ENCODE data around the gene S1PR5.
"Not testable (repeated sequence)": the region's sequence is repeated elsewhere in the genome, so short reads cannot be mapped to it uniquely, and the experiment has no call there.

S1PR5 gene

GRCh38 chr19:10544242-10544752, 27.1 kb upstream of the S1PR5 start:
- Histone ChIP-seq H3K36me3 (ENCODE audit: insufficient read depth, insufficient read length, low read length) (peaks cover 33% of the 10 kb centered on the region), H3K27me3 (ENCODE audit: insufficient read depth, insufficient read length) (no peaks in the 10 kb centered on the region), H3K4me1 (ENCODE audit: insufficient read depth, insufficient read length) (peaks cover 10% of the 10 kb centered on the region), H3K4me3 (ENCODE audit: insufficient read length, low read depth) (peak overlapping the region; percentile 78), H3K9ac (ENCODE audit: insufficient read length, low read depth) (peak overlapping the region; percentile 95), H3K9me3 (ENCODE audit: insufficient read depth, low read length) (no peaks in the 10 kb centered on the region)
- no peak for DNase-seq (ENCODE audit: low read depth, low spot score)
- TF ChIP-seq YY1 (IDR thresholded peaks at IDR 0.05; ENCODE audit: insufficient read depth, insufficient read length) = no peak
- TF ChIP-seq ZNF274 (IDR thresholded peaks at IDR 0.05; ENCODE audit: low read depth, low read length) = no peak
- no peak for TF ChIP-seq SUZ12 (IDR thresholded peaks at IDR 0.05; ENCODE audit: extremely low read depth, insufficient read depth, insufficient read length)

- Histone ChIP-seq H3K4me1 (ENCODE audit: insufficient read depth, insufficient read length) (peaks cover 10% of the 10 kb centered on the region), H3K4me3 (ENCODE audit: insufficient read length, low read depth) (peak within 1 kb of the TSS; percentile 78)
- TF ChIP-seq SUZ12 (IDR thresholded peaks at IDR 0.05; ENCODE audit: extremely low read depth, insufficient read depth, insufficient read length) (no peak), YY1 (IDR thresholded peaks at IDR 0.05; ENCODE audit: insufficient read depth, insufficient read length) (peak; percentile 59), ZNF274 (IDR thresholded peaks at IDR 0.05; ENCODE audit: low read depth, low read length) (no peak)
Observed at GRCh38 chr19:10543420-10544241, 26.4 kb upstream of the S1PR5 start, which contains the start of gene ATG4D. Gene ATG4D, plus strand, starts transcription at chr19:10543904. Its CDS starts 187 bp downstream, at chr19:10544091.

GRCh38 chr19:10543059-10543419, 25.8 kb upstream of the S1PR5 start:
- Histone ChIP-seq H3K4me3 (ENCODE audit: insufficient read length, low read depth) (peak overlapping the region; percentile 78), H3K36me3 (ENCODE audit: insufficient read depth, insufficient read length, low read length) (peaks cover 21% of the 10 kb centered on the region), H3K4me1 (ENCODE audit: insufficient read depth, insufficient read length) (peaks cover 10% of the 10 kb centered on the region), H3K27me3 (ENCODE audit: insufficient read depth, insufficient read length) (no peaks in the 10 kb centered on the region), H3K9me3 (ENCODE audit: insufficient read depth, low read length) (no peaks in the 10 kb centered on the region), H3K9ac (ENCODE audit: insufficient read length, low read depth) (peak overlapping the region; percentile 42)
- no peak for TF ChIP-seq YY1 (IDR thresholded peaks at IDR 0.05; ENCODE audit: insufficient read depth, insufficient read length)
- TF ChIP-seq ZNF274 (IDR thresholded peaks at IDR 0.05; ENCODE audit: low read depth, low read length) = no peak
- no peak for TF ChIP-seq SUZ12 (IDR thresholded peaks at IDR 0.05; ENCODE audit: extremely low read depth, insufficient read depth, insufficient read length)
- no peak for DNase-seq (ENCODE audit: low read depth, low spot score)

More at GRCh38 chr19:10543420-10544241, 26.4 kb upstream of the S1PR5 start, which contains the start of gene ATG4D:
- Histone ChIP-seq H3K9me3 (ENCODE audit: insufficient read depth, low read length) (no peaks in the 10 kb centered on the region), H3K27me3 (ENCODE audit: insufficient read depth, insufficient read length) (no peaks in the 10 kb centered on the region), H3K9ac (ENCODE audit: insufficient read length, low read depth) (peak within 1 kb of the TSS; percentile 95), H3K36me3 (ENCODE audit: insufficient read depth, insufficient read length, low read length) (peaks cover 26% of the 10 kb centered on the region)
- peak; percentile 65 for DNase-seq (ENCODE audit: low read depth, low spot score)

GRCh38 chr19:10539016-10539415, 21.8 kb upstream of the S1PR5 start:
- not testable (repeated sequence) for H3K4me1 ChIP-seq (ENCODE audit: insufficient read depth, insufficient read length); H3K36me3 ChIP-seq (ENCODE audit: insufficient read depth, insufficient read length, low read length); H3K9ac ChIP-seq (ENCODE audit: insufficient read length, low read depth); H3K4me3 ChIP-seq (ENCODE audit: insufficient read length, low read depth); H3K27me3 ChIP-seq (ENCODE audit: insufficient read depth, insufficient read length); DNase-seq (ENCODE audit: low read depth, low spot score); H3K9me3 ChIP-seq (ENCODE audit: insufficient read depth, low read length)

- Histone ChIP-seq H3K4me3 (ENCODE audit: insufficient read length, low read depth) (no peak overlapping the region), H3K4me1 (ENCODE audit: insufficient read depth, insufficient read length) (peaks cover 8% of the 10 kb centered on the region), H3K9ac (ENCODE audit: insufficient read length, low read depth) (no peak overlapping the region), H3K36me3 (ENCODE audit: insufficient read depth, insufficient read length, low read length) (no peaks in the 10 kb centered on the region), H3K27me3 (ENCODE audit: insufficient read depth, insufficient read length) (no peaks in the 10 kb centered on the region), H3K9me3 (ENCODE audit: insufficient read depth, low read length) (no peaks in the 10 kb centered on the region)
- TF ChIP-seq YY1 (IDR thresholded peaks at IDR 0.05; ENCODE audit: insufficient read depth, insufficient read length) = no peak
- no peak for TF ChIP-seq ZNF274 (IDR thresholded peaks at IDR 0.05; ENCODE audit: low read depth, low read length)
- no peak for TF ChIP-seq SUZ12 (IDR thresholded peaks at IDR 0.05; ENCODE audit: extremely low read depth, insufficient read depth, insufficient read length)
- no peak for DNase-seq (ENCODE audit: low read depth, low spot score)
Observed at GRCh38 chr19:10538204-10538983, 21.1 kb upstream of the S1PR5 start.

- no peak for DNase-seq (ENCODE audit: low read depth, low spot score)
- Histone ChIP-seq H3K9ac (ENCODE audit: insufficient read length, low read depth) (no peak overlapping the region), H3K27me3 (ENCODE audit: insufficient read depth, insufficient read length) (no peaks in the 10 kb centered on the region), H3K4me1 (ENCODE audit: insufficient read depth, insufficient read length) (peaks cover 5% of the 10 kb centered on the region), H3K9me3 (ENCODE audit: insufficient read depth, low read length) (no peaks in the 10 kb centered on the region), H3K4me3 (ENCODE audit: insufficient read length, low read depth) (no peak overlapping the region), H3K36me3 (ENCODE audit: insufficient read depth, insufficient read length, low read length) (no peaks in the 10 kb centered on the region)
- TF ChIP-seq ZNF274 (IDR thresholded peaks at IDR 0.05; ENCODE audit: low read depth, low read length) (no peak), SUZ12 (IDR thresholded peaks at IDR 0.05; ENCODE audit: extremely low read depth, insufficient read depth, insufficient read length) (no peak), YY1 (IDR thresholded peaks at IDR 0.05; ENCODE audit: insufficient read depth, insufficient read length) (no peak)
Observed at GRCh38 chr19:10537668-10538067, 20.4 kb upstream of the S1PR5 start.

- no peak overlapping the region for H3K4me3 ChIP-seq (ENCODE audit: insufficient read length, low read depth)
- no peaks in the 10 kb centered on the region for H3K27me3 ChIP-seq (ENCODE audit: insufficient read depth, insufficient read length)
- H3K9me3 ChIP-seq (ENCODE audit: insufficient read depth, low read length) = peaks cover 6% of the 10 kb centered on the region; the same call in 1 of the 2 replicates
- no peak overlapping the region for H3K9ac ChIP-seq (ENCODE audit: insufficient read length, low read depth)
- TF ChIP-seq ZNF274 (IDR thresholded peaks at IDR 0.05; ENCODE audit: low read depth, low read length) (no peak), SUZ12 (IDR thresholded peaks at IDR 0.05; ENCODE audit: extremely low read depth, insufficient read depth, insufficient read length) (no peak), YY1 (IDR thresholded peaks at IDR 0.05; ENCODE audit: insufficient read depth, insufficient read length) (no peak)
- DNase-seq (ENCODE audit: low read depth, low spot score) = no peak
- H3K4me1 ChIP-seq (ENCODE audit: insufficient read depth, insufficient read length) = peaks cover 5% of the 10 kb centered on the region
- H3K36me3 ChIP-seq (ENCODE audit: insufficient read depth, insufficient read length, low read length) = no peaks in the 10 kb centered on the region
Observed at GRCh38 chr19:10535613-10536012, 18.4 kb upstream of the S1PR5 start.

All from NT2/D1 (cell line).